ENCODE data around the gene MRPL47. TPM values are rescaled to one million over a fixed set of nuclear protein-coding genes. Genes with fewer than 3 reads are reported as not detected.
A peak's percentile ranks its signal among the peaks of the same experiment; 100 is the strongest.

The MRPL47 gene
- total RNA-seq, 1 experiment from 2014 or later, result 66.6 TPM

DNA sequence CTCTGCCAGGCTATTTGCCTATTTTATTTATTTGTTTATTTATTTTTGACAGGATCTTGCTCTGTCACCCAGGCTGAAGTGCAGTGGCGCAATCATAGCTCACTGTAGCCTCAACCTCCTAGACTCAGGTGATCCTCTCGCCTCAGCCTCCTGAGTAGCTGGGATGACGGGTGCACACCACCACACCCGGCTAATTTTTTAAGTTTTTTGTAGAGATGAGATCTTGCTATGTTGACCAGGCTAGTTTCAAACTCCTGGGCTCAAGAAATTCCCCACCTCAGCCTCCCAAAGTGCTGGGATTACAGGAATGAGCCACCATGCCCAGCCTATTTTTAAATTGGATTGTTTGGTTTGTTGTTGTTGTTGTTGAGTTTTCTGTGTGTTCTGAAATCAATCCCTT lies 5.6 kb upstream of the MRPL47 start:
- H3K36me3 ChIP-seq (replicated peaks; ENCODE audit: control insufficient read depth, insufficient read depth, low read length), result no peaks in the 10 kb centered on the region
- DNase-seq, result no peak
- H3K27me3 ChIP-seq (ENCODE audit: control insufficient read depth, insufficient read depth, low read length), result no peaks in the 10 kb centered on the region
- H3K4me3 ChIP-seq (ENCODE audit: insufficient read depth, low read depth, low read length), result no peak overlapping the region

DNA sequence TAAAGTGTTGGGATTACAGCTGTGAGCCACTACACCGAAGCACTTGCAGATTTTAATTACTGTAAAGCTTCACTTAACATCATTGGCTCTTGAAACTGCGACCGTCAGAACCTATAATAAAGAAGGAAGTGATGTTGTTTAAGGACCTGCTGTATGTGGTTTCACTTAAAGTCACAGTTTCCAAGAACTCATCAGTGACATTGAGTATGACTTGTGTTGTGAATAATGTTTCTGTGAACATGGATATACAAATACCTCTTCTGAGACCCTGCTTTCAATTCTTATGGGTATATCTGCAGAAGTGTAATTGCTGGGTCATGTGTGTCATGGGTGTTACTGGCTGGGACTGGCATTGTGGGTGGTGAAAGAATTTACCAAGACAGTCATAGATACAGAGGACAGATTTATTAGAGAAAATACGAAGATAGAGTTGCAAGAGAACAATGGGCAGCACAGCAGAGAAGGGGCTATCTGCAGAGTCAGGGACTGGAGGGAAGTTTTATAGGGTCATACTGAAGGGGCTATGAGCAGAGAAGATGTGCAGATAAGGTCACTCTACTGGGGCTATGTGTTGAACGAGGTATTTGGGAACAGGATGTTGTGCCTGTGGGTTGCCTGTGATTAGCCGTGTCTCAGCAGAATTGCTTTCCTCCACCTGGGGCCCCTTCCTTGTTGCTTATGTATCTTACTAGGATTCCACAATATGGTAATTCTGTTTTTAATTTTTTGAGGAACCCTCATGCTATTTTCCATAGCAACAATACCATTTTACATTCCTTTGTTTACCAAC lies 4.7 kb upstream of the MRPL47 start:
- Histone ChIP-seq H3K27me3 (ENCODE audit: control insufficient read depth, insufficient read depth, low read length) (no peaks in the 10 kb centered on the region), H3K36me3 (replicated peaks; ENCODE audit: control insufficient read depth, insufficient read depth, low read length) (no peaks in the 10 kb centered on the region), H3K4me3 (ENCODE audit: insufficient read depth, low read depth, low read length) (no peak overlapping the region)
- no peak for DNase-seq

DNA sequence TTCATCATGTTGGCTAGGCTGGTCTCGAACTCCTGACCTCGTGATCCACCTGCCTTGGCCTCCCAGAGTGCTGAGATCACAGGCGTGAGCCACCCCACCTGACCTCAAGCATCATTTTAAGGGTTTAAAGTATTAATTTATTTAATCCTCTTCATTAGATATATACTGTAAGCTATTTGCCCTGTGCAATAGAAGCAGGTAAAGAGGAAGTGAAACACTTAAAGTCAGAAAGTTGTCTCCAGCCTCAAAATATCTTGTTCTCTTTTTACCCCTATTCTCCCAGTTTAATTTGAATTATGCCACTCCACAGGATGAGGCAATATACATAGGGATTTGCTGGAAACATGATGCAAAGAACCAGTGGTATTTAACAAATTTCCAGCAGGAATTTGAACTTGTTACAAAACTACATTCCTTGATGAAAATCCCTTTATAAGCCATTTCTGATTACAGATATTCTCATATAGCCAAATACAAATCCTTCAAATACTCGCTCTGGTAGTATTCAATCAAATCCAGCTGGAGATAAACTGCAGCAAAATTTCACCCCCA lies 2.2 kb upstream of the MRPL47 start:
- no peaks in the 10 kb centered on the region for H3K27me3 ChIP-seq (ENCODE audit: control insufficient read depth, insufficient read depth, low read length)
- no peak for DNase-seq
- H3K36me3 ChIP-seq (replicated peaks; ENCODE audit: control insufficient read depth, insufficient read depth, low read length), result peaks cover 4% of the 10 kb centered on the region; the same call in 1 of the 2 replicates
- H3K4me3 ChIP-seq (ENCODE audit: insufficient read depth, low read depth, low read length), result no peak overlapping the region

DNA sequence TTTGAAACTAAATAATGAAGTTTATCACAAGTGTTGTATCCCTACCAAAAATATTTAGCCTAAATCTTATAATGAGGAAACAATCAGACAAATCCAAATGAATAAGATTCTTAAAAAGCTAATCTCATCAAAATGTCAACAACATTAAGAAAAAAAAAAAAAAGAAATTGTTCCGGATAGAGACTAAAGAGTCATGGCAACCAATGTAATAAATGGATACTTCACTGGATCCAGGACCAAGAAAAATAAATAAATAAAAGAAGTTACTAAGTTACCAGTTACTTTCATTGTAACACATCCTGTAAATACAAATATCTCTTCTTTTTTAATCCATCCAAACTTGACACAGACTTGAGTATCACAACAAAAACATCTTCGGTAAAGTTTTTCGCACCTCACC lies 607 bp downstream of the MRPL47 start:
- H3K27me3 ChIP-seq (ENCODE audit: control insufficient read depth, insufficient read depth, low read length), result no peaks in the 10 kb centered on the region
- peak overlapping the region; percentile 89 for H3K4me3 ChIP-seq (ENCODE audit: insufficient read depth, low read depth, low read length)
- no peak for DNase-seq
- H3K36me3 ChIP-seq (replicated peaks; ENCODE audit: control insufficient read depth, insufficient read depth, low read length), result peaks cover 17% of the 10 kb centered on the region

DNA sequence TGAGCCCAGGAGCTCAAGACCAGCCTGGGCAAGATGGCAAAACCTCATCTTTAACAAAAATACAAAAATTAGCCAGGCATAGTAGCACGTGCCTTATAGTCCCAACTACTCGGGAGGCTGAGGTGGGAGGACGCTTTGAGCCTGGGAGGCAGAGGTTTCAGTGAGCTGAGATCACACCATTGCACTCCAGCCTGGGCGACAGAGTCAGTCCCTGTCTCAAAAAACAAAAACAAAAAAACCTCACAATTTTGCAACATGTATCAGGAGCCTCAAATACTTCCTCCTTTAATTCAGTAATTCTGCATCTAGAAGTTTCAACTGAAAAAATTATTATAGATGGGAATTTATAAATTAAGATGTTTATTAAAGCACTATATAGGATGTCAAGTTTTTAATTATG lies 1.1 kb downstream of the MRPL47 start:
- no peak for DNase-seq
- peaks cover 20% of the 10 kb centered on the region for H3K36me3 ChIP-seq (replicated peaks; ENCODE audit: control insufficient read depth, insufficient read depth, low read length)
- no peak overlapping the region; the same call in 1 of the 2 replicates for H3K4me3 ChIP-seq (ENCODE audit: insufficient read depth, low read depth, low read length)
- H3K27me3 ChIP-seq (ENCODE audit: control insufficient read depth, insufficient read depth, low read length), result no peaks in the 10 kb centered on the region

DNA sequence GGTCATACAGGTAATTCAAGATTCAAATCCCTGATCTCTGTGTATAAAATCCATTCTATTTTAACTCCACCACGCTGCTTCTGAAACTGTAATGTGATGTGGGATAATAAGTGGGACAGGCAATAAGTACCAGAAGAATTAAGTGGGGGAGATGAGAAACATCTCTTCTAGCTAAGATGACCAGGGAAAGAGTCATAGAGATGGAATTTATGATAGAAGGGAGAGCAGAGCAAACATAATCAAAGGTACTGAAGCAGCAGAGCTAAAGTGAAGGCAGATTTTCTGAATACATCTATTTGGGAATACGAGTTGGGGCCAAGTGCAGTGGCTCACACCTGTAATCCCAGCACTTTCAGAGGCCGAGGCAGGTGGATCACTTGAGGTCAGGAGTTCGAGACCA lies 4.9 kb downstream of the MRPL47 start:
- H3K36me3 ChIP-seq (replicated peaks; ENCODE audit: control insufficient read depth, insufficient read depth, low read length), result peaks cover 21% of the 10 kb centered on the region
- H3K27me3 ChIP-seq (ENCODE audit: control insufficient read depth, insufficient read depth, low read length), result no peaks in the 10 kb centered on the region
- no peak for DNase-seq
- H3K4me3 ChIP-seq (ENCODE audit: insufficient read depth, low read depth, low read length), result no peak overlapping the region

DNA sequence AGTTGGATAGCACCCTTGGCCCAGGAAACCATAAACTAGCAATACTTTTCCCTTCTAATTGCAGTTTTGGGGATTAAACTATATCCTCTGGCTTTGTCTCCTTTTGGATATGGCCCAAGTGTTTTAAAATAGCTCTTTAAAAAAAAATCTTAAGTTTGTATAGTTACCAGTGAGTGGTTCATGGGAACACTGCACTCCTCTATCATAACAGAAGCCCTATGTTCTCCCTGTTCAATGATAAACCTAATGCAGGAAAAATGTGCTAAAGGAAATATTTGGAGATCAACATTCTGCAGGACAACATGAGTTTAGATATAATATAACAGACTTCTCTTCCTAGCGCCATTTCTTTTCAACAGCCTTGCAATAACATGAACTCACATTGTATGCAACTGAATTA lies 13.1 kb downstream of the MRPL47 start:
- Histone ChIP-seq H3K36me3 (replicated peaks; ENCODE audit: control insufficient read depth, insufficient read depth, low read length) (peaks cover 24% of the 10 kb centered on the region), H3K4me3 (ENCODE audit: insufficient read depth, low read depth, low read length) (no peak overlapping the region)

DNA sequence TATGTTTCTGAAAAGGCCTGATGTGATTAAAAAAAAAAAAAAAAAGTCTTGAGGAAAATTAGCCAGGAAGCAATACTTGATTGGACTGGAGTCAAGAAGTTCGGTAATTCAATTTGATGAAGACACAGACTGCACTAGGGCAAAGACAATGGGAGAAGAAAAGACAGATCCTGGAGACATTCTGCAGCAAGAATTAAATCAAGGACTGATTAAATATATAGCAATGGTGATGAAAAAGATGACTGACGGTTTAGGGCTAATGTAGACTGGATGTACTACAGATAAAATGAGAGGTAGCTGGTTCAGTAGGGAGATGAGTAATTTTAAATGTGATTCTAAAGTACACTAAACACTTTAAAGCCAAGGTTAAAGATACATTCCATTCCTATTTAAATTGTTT lies 13.8 kb downstream of the MRPL47 start:
- DNase-seq, result no peak
- Histone ChIP-seq H3K27me3 (ENCODE audit: control insufficient read depth, insufficient read depth, low read length) (no peaks in the 10 kb centered on the region), H3K36me3 (replicated peaks; ENCODE audit: control insufficient read depth, insufficient read depth, low read length) (peaks cover 27% of the 10 kb centered on the region), H3K4me3 (ENCODE audit: insufficient read depth, low read depth, low read length) (no peak overlapping the region)

More for the DNA sequence above, 13.1 kb downstream of the MRPL47 start:
- no peaks in the 10 kb centered on the region for H3K27me3 ChIP-seq (ENCODE audit: control insufficient read depth, insufficient read depth, low read length)
- DNase-seq, result no peak

DNA sequence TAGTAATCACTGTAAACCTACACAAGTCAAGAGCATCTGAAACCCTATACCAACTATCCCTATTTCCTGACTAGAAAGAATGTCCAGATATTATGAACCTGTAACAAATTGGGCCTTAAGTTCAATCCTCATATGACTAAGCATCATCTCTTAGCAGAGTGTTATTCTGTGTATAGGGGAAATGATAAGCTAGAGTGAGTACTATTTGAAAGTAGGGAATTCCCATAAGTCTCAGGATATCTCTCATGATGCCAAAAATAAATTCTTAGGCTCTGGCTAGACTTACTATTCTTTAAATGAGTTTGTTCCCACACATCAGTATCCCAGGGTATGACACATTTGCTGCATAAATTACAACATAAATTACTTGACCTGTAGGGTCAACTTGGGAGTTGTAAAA lies 15.3 kb downstream of the MRPL47 start:
- Histone ChIP-seq H3K4me3 (ENCODE audit: insufficient read depth, low read depth, low read length) (no peak overlapping the region), H3K27me3 (ENCODE audit: control insufficient read depth, insufficient read depth, low read length) (no peaks in the 10 kb centered on the region), H3K36me3 (replicated peaks; ENCODE audit: control insufficient read depth, insufficient read depth, low read length) (peaks cover 28% of the 10 kb centered on the region)
- DNase-seq, result no peak

DNA sequence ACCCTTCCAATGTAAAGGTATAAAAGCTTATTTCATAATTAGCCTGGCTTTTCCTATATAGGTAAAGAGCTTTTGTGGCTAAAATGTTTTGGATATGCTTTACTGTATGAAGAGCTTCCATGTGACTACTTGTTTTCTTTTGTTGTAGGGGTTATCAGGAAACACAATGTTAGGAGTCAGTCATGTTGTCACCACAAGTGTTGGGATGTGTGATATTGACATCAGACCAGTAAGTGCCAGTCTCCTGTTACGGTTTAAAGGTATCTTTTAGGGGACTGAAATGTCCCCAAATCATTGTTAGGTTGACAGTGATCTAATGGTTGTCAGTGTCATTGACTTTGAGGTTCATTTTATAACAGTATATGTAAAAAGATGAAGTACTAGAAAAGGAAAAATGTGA lies 23.4 kb downstream of the MRPL47 start:
- Histone ChIP-seq H3K27me3 (ENCODE audit: control insufficient read depth, insufficient read depth, low read length) (no peaks in the 10 kb centered on the region), H3K36me3 (replicated peaks; ENCODE audit: control insufficient read depth, insufficient read depth, low read length) (peaks cover 27% of the 10 kb centered on the region), H3K4me3 (ENCODE audit: insufficient read depth, low read depth, low read length) (no peak overlapping the region)
- DNase-seq, result no peak

DNA sequence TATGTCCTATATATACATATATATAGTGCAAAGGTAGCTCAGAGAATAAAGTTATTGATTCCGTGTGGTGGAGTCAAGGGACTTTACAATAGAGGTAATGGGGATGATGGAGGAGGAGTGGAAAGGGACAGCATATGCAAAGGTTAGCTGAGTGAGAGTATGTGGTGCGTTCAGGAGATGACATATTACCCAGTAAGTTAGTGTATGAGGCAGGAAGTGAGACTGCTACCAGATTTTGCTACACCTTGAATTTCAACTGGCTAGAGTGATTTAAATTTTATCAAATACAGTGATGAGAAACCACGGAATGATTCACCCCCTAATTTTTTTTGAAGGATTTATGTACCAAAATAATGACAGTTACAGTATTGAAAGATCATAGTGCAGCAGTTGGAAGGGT lies 38.9 kb downstream of the MRPL47 start:
- DNase-seq, result no peak
- no peak overlapping the region for H3K4me3 ChIP-seq (ENCODE audit: insufficient read depth, low read depth, low read length)
- no peaks in the 10 kb centered on the region for H3K27me3 ChIP-seq (ENCODE audit: control insufficient read depth, insufficient read depth, low read length)
- H3K36me3 ChIP-seq (replicated peaks; ENCODE audit: control insufficient read depth, insufficient read depth, low read length), result peaks cover 1% of the 10 kb centered on the region; the same call in 1 of the 2 replicates

DNA sequence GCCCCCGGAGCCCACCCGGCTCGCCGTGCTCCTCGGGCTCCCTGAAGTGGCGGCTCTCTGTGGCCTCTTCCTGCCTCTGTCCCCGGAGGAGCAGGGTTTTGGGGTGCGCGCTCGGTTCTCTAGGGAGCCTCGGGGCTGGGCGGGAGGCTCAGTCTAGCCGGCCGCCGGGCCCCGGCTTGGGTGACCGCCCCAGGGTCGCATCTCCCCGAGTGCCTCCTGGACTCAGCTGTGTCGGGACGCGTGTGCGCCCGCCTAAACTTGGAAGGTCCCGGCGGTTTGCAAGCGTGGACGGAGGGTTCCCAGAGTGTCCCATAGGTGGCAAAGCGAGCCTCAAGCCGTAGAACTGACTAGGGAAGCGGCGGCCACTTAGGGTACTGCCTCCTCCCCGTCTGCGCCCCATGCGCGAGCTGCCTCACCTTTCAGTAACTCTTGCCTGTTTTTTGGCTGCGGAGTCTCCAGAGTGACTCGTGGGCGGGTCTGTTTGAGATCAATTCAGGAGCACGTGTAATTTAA lies 41.1 kb downstream of the MRPL47 start:
- Histone ChIP-seq H3K4me3 (ENCODE audit: insufficient read depth, low read depth, low read length) (peak overlapping the region; percentile 93), H3K36me3 (replicated peaks; ENCODE audit: control insufficient read depth, insufficient read depth, low read length) (no peaks in the 10 kb centered on the region), H3K27me3 (ENCODE audit: control insufficient read depth, insufficient read depth, low read length) (no peaks in the 10 kb centered on the region)
- DNase-seq, result peak; percentile 69

DNA sequence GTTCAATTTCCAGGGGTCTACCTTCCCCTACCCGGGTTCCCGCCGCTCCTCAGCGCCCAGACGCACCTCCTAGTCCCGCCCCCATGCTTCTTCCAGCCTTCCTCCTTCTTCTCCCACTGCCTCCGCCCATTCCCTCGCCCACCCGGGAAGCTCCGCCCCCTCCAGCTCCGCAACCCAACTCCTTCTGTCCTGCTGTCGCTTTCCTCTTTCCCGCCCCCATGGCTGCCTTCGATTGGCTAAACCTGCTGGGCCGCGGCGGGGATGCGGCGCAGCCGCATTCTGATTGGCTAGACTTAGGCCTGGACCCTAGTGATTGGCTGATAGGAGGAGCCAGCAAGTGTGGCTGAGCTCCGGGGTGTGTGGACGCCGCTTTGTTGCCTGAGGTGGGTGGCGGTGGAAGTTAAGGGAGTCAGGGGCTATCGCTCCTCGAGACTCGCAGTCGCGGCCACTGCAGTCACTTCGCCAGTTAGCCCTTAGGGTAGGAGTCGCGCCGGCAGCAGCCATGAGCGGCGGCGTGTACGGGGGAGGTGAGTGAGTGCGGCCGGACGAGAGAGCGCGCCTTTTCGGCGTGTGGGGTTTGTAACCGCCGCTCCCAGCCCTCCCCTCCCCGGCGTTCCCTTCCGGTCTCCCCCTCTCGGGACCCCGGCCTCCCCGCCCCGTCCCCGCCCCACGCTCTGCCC lies 41.7 kb downstream of the MRPL47 start, which contains the start of gene ACTL6A:
Gene ACTL6A (plus strand): TSS at position 336 of the 680 bp plus-strand sequence. CDS start 167 bp downstream, at position 503.
- DNase-seq, result peak; percentile 97
- Histone ChIP-seq H3K27me3 (ENCODE audit: control insufficient read depth, insufficient read depth, low read length) (no peaks in the 10 kb centered on the region), H3K4me3 (ENCODE audit: insufficient read depth, low read depth, low read length) (peak within 1 kb of the TSS; percentile 93), H3K36me3 (replicated peaks; ENCODE audit: control insufficient read depth, insufficient read depth, low read length) (no peaks in the 10 kb centered on the region)

DNA sequence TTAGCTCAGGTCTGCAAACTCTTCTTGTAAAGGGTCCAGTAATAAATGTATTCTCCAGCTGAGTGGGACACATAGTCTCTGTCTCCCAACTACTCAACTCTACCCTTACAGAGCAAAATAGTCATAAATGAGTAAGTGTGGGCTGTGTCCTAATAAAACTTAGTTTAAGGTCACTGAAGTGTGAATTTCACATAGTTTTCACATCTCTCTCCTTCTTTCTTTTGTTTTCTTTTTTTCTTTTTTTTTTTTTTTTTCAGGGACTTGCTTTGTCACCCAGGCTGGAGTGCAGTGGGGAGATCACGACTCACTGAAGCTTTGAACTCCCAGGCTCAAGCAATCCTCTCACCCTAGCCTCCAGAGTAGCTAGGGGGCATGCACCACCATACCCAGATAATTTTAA lies 43.6 kb downstream of the MRPL47 start:
- Histone ChIP-seq H3K27me3 (ENCODE audit: control insufficient read depth, insufficient read depth, low read length) (no peaks in the 10 kb centered on the region), H3K36me3 (replicated peaks; ENCODE audit: control insufficient read depth, insufficient read depth, low read length) (no peaks in the 10 kb centered on the region), H3K4me3 (ENCODE audit: insufficient read depth, low read depth, low read length) (no peak overlapping the region)
- no peak for DNase-seq
